ENCODE data around the gene HOXB8.

Gene HOXB8

GRCh38 chr17:48582750-48583069, 32.4 kb downstream of the HOXB8 start:
- no peak for DNase-seq

GRCh38 chr17:48579760-48580554, 35.1 kb downstream of the HOXB8 start:
- no peak for DNase-seq

GRCh38 chr17:48579471-48579759, 35.7 kb downstream of the HOXB8 start:
- no peak for DNase-seq

- no peak for DNase-seq
Measured at GRCh38 chr17:48578616-48579470, 36.2 kb downstream of the HOXB8 start.

GRCh38 chr17:48577946-48578615, 37.0 kb downstream of the HOXB8 start, which contains the start of gene HOXB4:
TSS of gene HOXB4 (minus strand) at chr17:48578350. CDS start at chr17:48578319, 31 bp downstream.
- DNase-seq: peak; percentile 45

GRCh38 chr17:48577330-48577945, 37.7 kb downstream of the HOXB8 start:
- DNase-seq: no peak

GRCh38 chr17:48576479-48577309, 38.4 kb downstream of the HOXB8 start:
- DNase-seq: no peak

- no peak for DNase-seq
Measured at GRCh38 chr17:48575673-48576478, 39.2 kb downstream of the HOXB8 start.

GRCh38 chr17:48575066-48575582, 40.0 kb downstream of the HOXB8 start:
- DNase-seq: no peak

- DNase-seq: no peak
Measured at GRCh38 chr17:48574505-48575065, 40.5 kb downstream of the HOXB8 start.

- DNase-seq: no peak
Measured at GRCh38 chr17:48571826-48572417, 43.2 kb downstream of the HOXB8 start.

GRCh38 chr17:48571024-48571818, 43.9 kb downstream of the HOXB8 start:
- DNase-seq: no peak

GRCh38 chr17:48570325-48571023, 44.6 kb downstream of the HOXB8 start:
- no peak for DNase-seq

GRCh38 chr17:48569674-48570324, 45.3 kb downstream of the HOXB8 start:
- no peak for DNase-seq

- no peak for DNase-seq
Measured at GRCh38 chr17:48569240-48569582, 45.9 kb downstream of the HOXB8 start.

GRCh38 chr17:48568499-48569239, 46.4 kb downstream of the HOXB8 start:
- no peak for DNase-seq

- DNase-seq: no peak
Measured at GRCh38 chr17:48567646-48568354, 47.3 kb downstream of the HOXB8 start.
